Keratinocyte (primary cell): ENCODE measurements around the gene KCNMA1.

ENCODE experiments used
- CTCF ChIP-seq, 3 experiments: IDR thresholded peaks in 1 of 3; conservative IDR thresholded peaks in 1 of 3; optimal IDR thresholded peaks in 1 of 3; 2 replicates in 2 of 3; 3 replicates in 1 of 3; pipeline versions ENCODE3 to v1.5.1; 2011; ENCODE audit warnings: low read length in 3 of 3, mild to moderate bottlenecking in 3 of 3, moderate library complexity in 2 of 3, control low read depth in 1 of 3, inconsistent platforms in 1 of 3; ENCODE audit not compliant: insufficient read depth in 2 of 3; ENCODE audit errors: extremely low read depth in 1 of 3
- EZH2 ChIP-seq: IDR thresholded peaks from one replicate; pipeline ENCODE4 v1.6.1; 2012; ENCODE audit warnings: inconsistent platforms, mild to moderate bottlenecking, low read length, moderate library complexity

GRCh38 chr10:77332256-77332655, 305.4 kb downstream of the KCNMA1 start:
- TF ChIP-seq CTCF (optimal IDR thresholded peaks at IDR 0.05 in 1 of 3, IDR thresholded peaks at IDR 0.05 in 1 of 3, conservative IDR thresholded peaks at IDR 0.05 in 1 of 3; ENCODE audit: extremely low read depth in 1 of 3, insufficient read depth in 2 of 3, low read length in 3 of 3) (no peak), EZH2 (no peak)
